Activated naive CD8-positive, alpha-beta T cell treated with anti-CD3 and anti-CD28 coated beads, Interleukin-2, amount 10 ng/mL, durations not matched to agents 7 days and 5 days (primary cell): ENCODE results near the gene PRKCE. TPM values are rescaled to one million over a fixed set of nuclear protein-coding genes. Genes with fewer than 3 reads are reported as not detected.
"Not testable (repeated sequence)": the region's sequence is repeated elsewhere in the genome, so short reads cannot be mapped to it uniquely, and the experiment has no call there.

Experiments used
- ATAC-seq: fragments of 150-1000 bp; cut with Tn5 transposase; one replicate; pipeline ENCODE4 v1.10.0; 2021; ENCODE audit warnings: low read depth, moderate library complexity
- POLR2A ChIA-PET: fragments of 350-600 bp; sonication (Branson Sonifier 250); formaldehyde crosslinking; loops from one replicate; lab custom pipeline; 2021; ENCODE audit warnings: antibody characterized with exemption; lab: Charles Lee
- DNase-seq: peaks from one replicate; pipeline ENCODE4 v3.0.0; 2021
- H3K27ac Mint-ChIP-seq: one replicate; pipeline ENCODE4 v1.8.0; 2022; ENCODE audit warnings: mild to moderate bottlenecking, mixed read lengths
- H3K27me3 Mint-ChIP-seq: one replicate; pipeline ENCODE4 v1.8.0; 2022; ENCODE audit warnings: mild to moderate bottlenecking, moderate library complexity, mixed read lengths
- H3K36me3 Mint-ChIP-seq: one replicate; pipeline ENCODE4 v1.8.0; 2021; ENCODE audit warnings: mild to moderate bottlenecking, mixed read lengths
- H3K4me1 Mint-ChIP-seq: one replicate; pipeline ENCODE4 v1.8.0; 2021; ENCODE audit warnings: mixed read lengths
- H3K4me3 Mint-ChIP-seq: one replicate; pipeline ENCODE4 v1.8.0; 2022; ENCODE audit warnings: mild to moderate bottlenecking, moderate library complexity, mixed read lengths
- H3K9me3 Mint-ChIP-seq: one replicate; pipeline ENCODE4 v1.8.0; 2021; ENCODE audit warnings: mixed read lengths
- total RNA-seq, 2 experiments: library from RNA; stranded (reverse); gene quantifications; one replicate each; pipeline ENCODE4 v1.2.3, GENCODE V29; 2021

Gene PRKCE
- total RNA-seq, 2 experiments from 2014 or later = 18.4 to 20.5 TPM

- not testable (repeated sequence) for H3K9me3 Mint-ChIP-seq, DNase-seq
- peaks cover 14% of the 10 kb centered on the region for H3K36me3 Mint-ChIP-seq
- H3K27ac Mint-ChIP-seq = peak overlapping the region; percentile 23
- peak; percentile 36 for ATAC-seq
- H3K4me3 Mint-ChIP-seq = peak overlapping the region; percentile 41
- peaks cover 27% of the 10 kb centered on the region for H3K4me1 Mint-ChIP-seq
- peaks cover 45% of the 10 kb centered on the region for H3K27me3 Mint-ChIP-seq
- POLR2A ChIA-PET = interaction anchor here (0.7 kb wide), 1 partner anchor 36 kb away, joined by 3 read pairs; no protein-coding TSS in a partner anchor
These were observed 572.0 kb downstream of the PRKCE start for GRCh38 chr2:46223514-46223913.

DNA sequence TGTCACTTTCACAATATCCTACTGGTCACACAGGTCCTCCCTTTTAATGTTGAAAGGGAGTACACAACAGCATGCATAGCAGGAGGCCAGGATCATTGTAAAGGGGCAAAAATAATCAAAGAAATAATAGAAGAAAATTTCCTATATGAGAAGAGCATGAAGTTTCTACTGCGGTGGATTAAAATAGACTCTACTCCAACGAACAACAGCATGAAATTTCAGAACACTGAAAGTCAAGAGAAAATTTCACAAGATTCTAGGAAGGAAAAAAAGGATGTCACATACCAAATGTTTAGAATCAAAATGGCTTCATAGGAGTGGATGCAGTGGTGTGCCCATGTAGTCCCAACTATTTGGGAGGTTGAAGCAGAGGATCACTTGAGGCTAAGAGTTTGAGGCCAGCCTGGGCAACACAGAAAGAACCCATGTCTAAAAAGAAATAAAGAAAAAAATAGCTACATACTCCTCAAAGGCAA, 573.7 kb downstream of the PRKCE start:
- no peak for DNase-seq
- Mint-ChIP-seq H3K9me3 (peaks cover 8% of the 10 kb centered on the region), H3K27me3 (peaks cover 50% of the 10 kb centered on the region), H3K27ac (no peak overlapping the region), H3K36me3 (peaks cover 13% of the 10 kb centered on the region), H3K4me3 (no peak overlapping the region), H3K4me1 (peaks cover 26% of the 10 kb centered on the region)
- POLR2A ChIA-PET = no interaction called here
- peak; percentile 23 for ATAC-seq

DNA sequence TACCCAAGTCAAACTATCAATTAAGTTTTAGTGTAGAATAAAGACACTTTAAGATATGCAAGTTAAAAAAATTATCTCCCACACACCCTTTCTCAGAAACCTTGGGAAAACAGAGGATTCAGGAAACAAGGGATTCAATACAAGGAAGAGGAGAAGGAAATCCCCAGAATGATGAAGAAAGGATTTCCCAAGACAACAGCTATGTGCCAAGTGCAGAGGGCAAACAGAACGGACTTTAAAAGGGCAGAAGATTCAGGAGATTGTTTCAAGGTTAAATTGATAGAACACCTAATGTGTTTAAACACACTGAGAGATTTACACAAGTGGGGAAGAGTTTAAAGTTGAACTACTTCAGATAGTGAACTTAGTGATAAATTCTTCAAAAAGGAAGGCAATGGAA, 574.3 kb downstream of the PRKCE start:
- no peak overlapping the region for H3K27ac Mint-ChIP-seq
- H3K4me1 Mint-ChIP-seq = peaks cover 30% of the 10 kb centered on the region
- peaks cover 7% of the 10 kb centered on the region for H3K9me3 Mint-ChIP-seq
- no peak for ATAC-seq
- H3K27me3 Mint-ChIP-seq = peaks cover 48% of the 10 kb centered on the region
- H3K36me3 Mint-ChIP-seq = peaks cover 11% of the 10 kb centered on the region
- POLR2A ChIA-PET = no interaction called here
- DNase-seq = no peak
- no peak overlapping the region for H3K4me3 Mint-ChIP-seq

DNA sequence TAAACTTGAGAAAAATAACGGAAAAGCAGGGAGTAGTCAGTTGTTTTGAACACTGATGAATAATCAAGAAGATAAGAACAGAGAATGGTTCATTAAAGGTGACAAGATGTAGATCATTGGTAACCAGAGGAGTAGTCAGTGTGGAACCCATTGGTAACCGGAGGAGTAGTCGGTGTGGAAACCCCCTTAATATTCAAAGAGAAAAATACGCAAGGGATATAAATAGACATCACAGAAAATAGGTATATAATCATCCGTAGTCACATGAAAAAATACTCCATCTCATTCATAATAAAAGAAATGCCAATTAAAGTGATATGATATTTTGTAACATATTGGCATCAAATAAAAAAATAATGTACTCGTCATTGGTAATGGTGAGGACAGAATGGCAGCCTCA, 575.1 kb downstream of the PRKCE start:
- Mint-ChIP-seq H3K27ac (no peak overlapping the region), H3K4me1 (peaks cover 36% of the 10 kb centered on the region), H3K27me3 (peaks cover 42% of the 10 kb centered on the region), H3K9me3 (peaks cover 7% of the 10 kb centered on the region), H3K36me3 (peaks cover 8% of the 10 kb centered on the region), H3K4me3 (no peak overlapping the region)
- POLR2A ChIA-PET = no interaction called here
- ATAC-seq (no peak), DNase-seq (no peak)

GRCh38 chr2:46227022-46227421, 575.5 kb downstream of the PRKCE start:
- H3K36me3 Mint-ChIP-seq = peaks cover 8% of the 10 kb centered on the region
- POLR2A ChIA-PET = no interaction called here
- peaks cover 7% of the 10 kb centered on the region for H3K9me3 Mint-ChIP-seq
- H3K4me1 Mint-ChIP-seq = peaks cover 37% of the 10 kb centered on the region
- ATAC-seq = no peak
- peaks cover 41% of the 10 kb centered on the region for H3K27me3 Mint-ChIP-seq
- no peak overlapping the region for H3K27ac Mint-ChIP-seq
- no peak for DNase-seq
- H3K4me3 Mint-ChIP-seq = no peak overlapping the region

GRCh38 chr2:46227674-46228289, 576.3 kb downstream of the PRKCE start:
- Mint-ChIP-seq H3K4me3 (no peak overlapping the region), H3K4me1 (peaks cover 35% of the 10 kb centered on the region), H3K27me3 (peaks cover 38% of the 10 kb centered on the region), H3K36me3 (peaks cover 5% of the 10 kb centered on the region), H3K27ac (no peak overlapping the region), H3K9me3 (peaks cover 6% of the 10 kb centered on the region)
- ATAC-seq = no peak
- POLR2A ChIA-PET = interaction anchor here (0.6 kb wide), 1 partner anchor 27 kb away, joined by 3 read pairs; no protein-coding TSS in a partner anchor
- DNase-seq = no peak

DNA sequence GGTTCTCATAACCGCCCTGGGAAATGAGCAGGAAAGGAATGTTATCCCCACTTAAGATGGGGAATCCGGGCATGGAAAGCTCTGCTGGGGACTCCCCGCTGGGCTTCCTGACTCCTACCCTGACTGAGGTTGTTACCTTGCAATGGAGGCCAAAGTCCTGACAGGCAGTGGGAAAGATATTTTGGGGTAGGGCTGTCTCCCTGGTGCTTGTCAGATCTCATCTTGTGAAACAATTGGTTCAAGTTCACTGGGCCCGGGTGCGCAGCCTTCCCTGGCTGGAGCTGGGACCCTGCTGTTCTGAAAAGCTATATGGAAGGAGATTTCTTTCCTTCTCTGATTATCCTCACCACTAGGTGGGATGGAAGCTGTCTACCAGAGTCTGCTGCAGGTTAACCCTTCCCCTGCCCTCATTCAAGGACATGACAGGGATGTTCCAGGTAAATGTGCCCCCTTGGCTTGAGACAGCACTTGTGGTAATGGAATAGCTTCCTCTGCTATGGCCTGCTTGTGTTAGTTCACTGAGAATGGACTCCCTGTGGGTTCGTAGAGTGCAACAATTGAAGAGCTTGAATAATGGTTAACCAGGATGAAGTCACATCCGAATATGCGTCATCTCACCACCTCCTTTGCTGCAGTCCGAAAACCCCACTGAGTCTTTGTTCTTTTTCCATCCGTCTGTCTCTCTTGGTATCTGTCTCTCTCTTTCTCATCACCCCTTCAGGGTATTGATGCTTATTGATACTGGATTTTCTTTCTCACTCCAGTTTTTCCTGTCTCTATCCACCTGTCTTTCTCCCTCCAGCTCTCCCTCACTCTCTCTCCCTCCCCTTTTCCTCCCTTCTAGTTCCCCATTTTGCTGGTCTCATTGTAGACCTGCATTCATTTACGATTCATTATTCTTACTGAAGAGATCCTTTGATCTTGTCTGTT, 577.9 kb downstream of the PRKCE start:
- H3K27me3 Mint-ChIP-seq = peaks cover 36% of the 10 kb centered on the region
- ATAC-seq (peak; percentile 35), DNase-seq (no peak)
- no peak overlapping the region for H3K4me3 Mint-ChIP-seq
- H3K9me3 Mint-ChIP-seq = peaks cover 3% of the 10 kb centered on the region
- peak overlapping the region; percentile 41 for H3K27ac Mint-ChIP-seq
- peaks cover 2% of the 10 kb centered on the region for H3K36me3 Mint-ChIP-seq
- POLR2A ChIA-PET = no interaction called here
- peaks cover 25% of the 10 kb centered on the region for H3K4me1 Mint-ChIP-seq

GRCh38 chr2:46230115-46230571, 578.7 kb downstream of the PRKCE start:
- H3K4me1 Mint-ChIP-seq = peaks cover 18% of the 10 kb centered on the region
- POLR2A ChIA-PET = no interaction called here
- peak; percentile 59 for ATAC-seq

DNA sequence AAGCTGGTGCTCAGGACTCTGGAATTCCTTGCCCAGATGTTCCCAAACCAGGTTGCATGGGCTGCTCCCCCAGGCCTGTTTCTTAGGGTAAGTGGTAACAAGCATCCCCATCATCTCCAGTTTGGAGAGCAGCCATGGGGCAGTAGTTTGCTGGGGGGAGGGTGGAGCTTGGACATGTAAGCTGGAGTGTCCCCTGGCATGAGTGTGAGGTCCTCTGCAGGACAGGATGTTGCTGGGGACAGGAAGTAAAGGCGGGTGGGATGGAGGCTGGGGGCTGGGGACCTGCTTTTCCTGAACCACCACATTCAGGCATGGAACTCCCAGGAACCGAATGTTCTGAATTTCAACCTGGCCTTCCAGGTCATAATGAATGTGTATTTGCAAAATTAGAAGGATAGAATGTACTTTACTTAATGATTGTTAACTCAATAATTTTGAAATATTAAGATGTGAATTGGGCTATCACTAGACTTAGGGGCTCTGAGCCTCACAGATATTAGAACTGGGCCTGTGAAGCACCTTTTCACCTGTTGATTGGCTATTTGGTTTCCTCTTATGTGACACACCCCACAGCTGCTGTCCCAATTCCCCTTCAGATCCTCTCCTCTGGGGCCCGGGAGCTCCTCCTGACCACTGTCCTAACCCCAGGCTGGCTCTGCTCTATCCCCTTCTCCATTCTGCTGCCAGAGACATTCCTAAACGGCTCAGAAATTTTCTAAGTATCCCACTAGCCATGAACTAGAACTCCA, 579.4 kb downstream of the PRKCE start:
- Mint-ChIP-seq H3K4me1 (peaks cover 18% of the 10 kb centered on the region), H3K27me3 (peaks cover 30% of the 10 kb centered on the region), H3K9me3 (no peaks in the 10 kb centered on the region), H3K4me3 (no peak overlapping the region), H3K36me3 (no peaks in the 10 kb centered on the region), H3K27ac (no peak overlapping the region)
- POLR2A ChIA-PET = no interaction called here
- no peak for DNase-seq
- no peak for ATAC-seq

More at GRCh38 chr2:46230115-46230571, 578.7 kb downstream of the PRKCE start:
- Mint-ChIP-seq H3K27me3 (peaks cover 33% of the 10 kb centered on the region), H3K4me3 (no peak overlapping the region), H3K36me3 (no peaks in the 10 kb centered on the region), H3K27ac (peak overlapping the region; percentile 41), H3K9me3 (peaks cover 2% of the 10 kb centered on the region)
- peak; percentile 40 for DNase-seq

DNA sequence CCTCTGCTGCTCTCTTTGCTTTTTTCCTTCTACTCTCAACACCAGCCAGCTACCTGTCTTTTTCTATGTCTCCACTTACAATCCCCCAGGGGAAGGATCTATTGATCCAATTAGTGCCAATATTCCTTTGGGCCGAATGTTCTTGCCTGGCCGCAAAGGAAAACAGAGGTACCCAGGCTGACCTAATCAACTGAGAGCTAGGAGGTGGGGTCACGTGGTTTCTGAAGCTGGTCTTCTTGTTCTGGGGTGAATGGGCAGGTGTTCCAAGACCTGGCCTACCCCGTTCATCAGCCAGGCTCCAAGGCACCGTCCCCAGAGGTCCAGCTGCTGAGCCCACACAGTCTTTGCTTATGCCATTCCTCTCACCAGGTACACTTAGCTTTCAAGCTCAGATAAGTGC, 580.2 kb downstream of the PRKCE start:
- ATAC-seq (no peak), DNase-seq (no peak)
- Mint-ChIP-seq H3K27me3 (peaks cover 23% of the 10 kb centered on the region), H3K36me3 (no peaks in the 10 kb centered on the region), H3K4me1 (peaks cover 24% of the 10 kb centered on the region), H3K9me3 (no peaks in the 10 kb centered on the region), H3K27ac (no peak overlapping the region), H3K4me3 (no peak overlapping the region)
- POLR2A ChIA-PET = no interaction called here

DNA sequence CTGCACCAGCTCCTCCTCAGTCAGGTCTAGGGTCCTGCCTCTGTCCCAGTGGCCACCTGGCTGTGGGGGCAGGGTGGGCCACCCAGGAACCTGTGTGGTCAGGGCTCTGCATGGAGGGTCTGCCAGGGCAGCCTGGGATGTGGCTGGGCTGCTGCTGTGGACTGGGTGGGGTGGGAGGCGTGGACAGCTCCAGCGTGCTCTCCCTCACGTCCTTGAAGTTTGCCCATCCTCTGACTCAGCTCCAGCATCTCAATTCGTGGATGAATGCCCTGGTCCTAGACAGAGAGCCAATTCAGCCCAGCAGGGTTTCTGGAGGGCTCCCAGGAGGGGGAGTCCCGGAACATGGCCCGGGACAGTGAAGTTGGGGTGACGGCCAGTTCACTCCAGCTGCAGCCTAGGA, 581.4 kb downstream of the PRKCE start:
- Mint-ChIP-seq H3K4me1 (peaks cover 33% of the 10 kb centered on the region), H3K27me3 (peaks cover 16% of the 10 kb centered on the region), H3K27ac (no peak overlapping the region), H3K36me3 (no peaks in the 10 kb centered on the region), H3K4me3 (no peak overlapping the region), H3K9me3 (no peaks in the 10 kb centered on the region)
- DNase-seq (no peak), ATAC-seq (no peak)
- POLR2A ChIA-PET = interaction anchor here (0.6 kb wide), 1 partner anchor 637 kb away, joined by 3 read pairs; no protein-coding TSS in a partner anchor

DNA sequence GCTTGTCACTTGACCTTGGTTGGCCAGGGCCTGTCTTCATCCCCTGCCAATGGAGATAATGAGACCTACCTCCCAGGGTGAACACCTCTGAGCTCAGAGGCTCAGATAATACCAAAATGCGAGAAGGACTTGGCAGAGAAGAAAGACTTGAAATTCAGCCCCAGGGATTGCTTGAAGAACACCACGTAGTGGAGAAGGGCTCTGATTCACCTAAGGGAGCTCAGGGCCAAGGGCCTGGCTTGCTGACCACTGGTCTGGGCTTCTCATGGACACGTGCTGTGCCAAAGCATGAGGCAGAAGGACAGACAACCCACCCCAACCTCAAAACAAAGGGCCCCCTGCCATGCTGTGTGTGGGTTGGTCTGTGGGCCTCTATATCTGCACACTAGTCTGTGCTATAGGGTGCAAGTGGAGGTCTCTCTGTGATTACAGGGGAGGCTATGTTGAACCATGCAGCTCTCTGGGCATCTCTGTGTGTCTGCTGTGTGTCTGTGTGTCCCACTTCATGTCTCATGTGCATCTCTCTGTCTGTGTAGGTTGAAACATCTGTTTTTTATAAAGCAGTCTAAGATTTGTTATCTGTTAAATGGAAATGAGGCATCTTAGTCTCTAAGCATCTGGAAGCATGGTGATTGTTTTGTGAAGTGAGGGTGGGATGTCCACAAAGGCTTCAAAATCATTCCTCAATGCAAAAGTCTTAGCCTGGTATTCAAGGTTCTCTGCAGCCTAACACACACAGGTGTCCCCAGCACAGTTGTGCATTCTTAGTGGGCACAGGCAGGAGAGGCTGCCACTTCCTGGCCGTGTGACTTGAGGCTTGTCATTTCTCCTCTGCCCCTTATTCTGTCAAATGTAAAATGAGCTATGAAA, 584.8 kb downstream of the PRKCE start:
- Mint-ChIP-seq H3K36me3 (peaks cover 7% of the 10 kb centered on the region), H3K4me1 (peaks cover 33% of the 10 kb centered on the region), H3K9me3 (no peaks in the 10 kb centered on the region), H3K27ac (peak overlapping the region; percentile 46), H3K4me3 (no peak overlapping the region), H3K27me3 (peaks cover 6% of the 10 kb centered on the region)
- POLR2A ChIA-PET = no interaction called here
- no peak for DNase-seq
- peak; percentile 59 for ATAC-seq
